Tibial artery (tissue), 4 donors: Measurements from ENCODE around the gene KRTAP3-2.

Experiments
- DNase-seq, 2 donors: peaks; one replicate each; pipeline ENCODE4 v3.0.0-alpha.2; 2019
- H3K27ac ChIP-seq, 2 donors: fragments of 200-600 bp; sonication (generic) in 1 of 2; 1 replicate in 1 of 2; 2 replicates in 1 of 2; pipeline ENCODE4 v1.5.1; 2018 to 2019; ENCODE audit warnings: mild to moderate bottlenecking in 1 of 2
- H3K27me3 ChIP-seq, 2 donors: fragments of 200-600 bp; sonication (generic) in 1 of 2; one replicate each; pipeline versions ENCODE4 v1.5.1 to v1.6.0; 2016 to 2019
- H3K36me3 ChIP-seq, 3 donors: fragments of 200-600 bp; sonication (generic) in 2 of 3; one replicate each; pipeline ENCODE4 v1.5.1; 2016 to 2019; ENCODE audit warnings: mild to moderate bottlenecking in 2 of 3
- H3K4me1 ChIP-seq, 4 donors: fragments of 200-600 bp; sonication (generic) in 2 of 4; 1 replicate in 3 of 4; 2 replicates in 1 of 4; pipeline ENCODE4 v1.5.1; 2016 to 2019
- H3K4me3 ChIP-seq, 2 donors: fragments of 200-600 bp; sonication (generic) in 1 of 2; 1 replicate in 1 of 2; 2 replicates in 1 of 2; pipeline ENCODE4 v1.5.1; 2018 to 2019; ENCODE audit warnings: mild to moderate bottlenecking in 2 of 2
- H3K9me3 ChIP-seq, 3 donors: fragments of 200-600 bp; sonication (generic) in 1 of 3; one replicate each; pipeline ENCODE4 v1.5.1; 2016 to 2019
- intact Hi-C: fragments of 100-400 bp; cut with DNase I; formaldehyde crosslinking; loops from one replicate; pipeline ENCODE4 v1.15.0; 2023; ENCODE audit warnings: low total_unique reads
- TF ChIP-seq, protein P1 (sequence below), 2 experiments: fragments of 200-600 bp in 1 of 2; fragments of 450-650 bp in 1 of 2; IDR thresholded peaks; one replicate each; pipeline ENCODE4 v1.5.1; 2017 to 2019; ENCODE audit warnings: antibody characterized with exemption in 2 of 2, mild to moderate bottlenecking in 1 of 2, moderate library complexity in 1 of 2

Gene KRTAP3-2

DNA sequence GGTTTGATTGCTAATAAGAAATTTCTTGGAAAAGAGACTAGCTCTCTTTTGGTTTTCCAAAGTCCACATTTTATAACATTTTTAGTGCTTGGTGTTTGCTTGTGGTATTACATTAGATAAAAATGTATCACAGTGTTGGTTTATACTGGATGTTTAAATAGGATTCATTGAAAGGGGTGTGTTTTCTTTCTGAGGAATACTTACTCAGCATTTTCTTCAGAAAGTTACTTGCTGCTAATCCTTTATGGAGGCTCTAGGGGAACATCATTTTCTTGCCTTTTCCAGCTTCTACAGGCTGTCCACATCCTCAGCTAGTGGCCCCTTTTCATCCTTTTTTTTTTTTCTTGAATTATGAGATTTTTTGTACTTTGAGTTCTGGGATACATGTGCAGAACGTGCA, 32.1 kb downstream of the KRTAP3-2 start:
- no peak for DNase-seq
- H3K4me1 ChIP-seq: no peaks in the 10 kb centered on the region
- no peaks in the 10 kb centered on the region for H3K36me3 ChIP-seq
- peaks cover 0 to 5% (median 0%) of the 10 kb centered on the region in 3 donors for H3K9me3 ChIP-seq
- no peak overlapping the region for H3K4me3 ChIP-seq
- H3K27me3 ChIP-seq: no peaks in the 10 kb centered on the region
- TF ChIP-seq, protein P1, sequence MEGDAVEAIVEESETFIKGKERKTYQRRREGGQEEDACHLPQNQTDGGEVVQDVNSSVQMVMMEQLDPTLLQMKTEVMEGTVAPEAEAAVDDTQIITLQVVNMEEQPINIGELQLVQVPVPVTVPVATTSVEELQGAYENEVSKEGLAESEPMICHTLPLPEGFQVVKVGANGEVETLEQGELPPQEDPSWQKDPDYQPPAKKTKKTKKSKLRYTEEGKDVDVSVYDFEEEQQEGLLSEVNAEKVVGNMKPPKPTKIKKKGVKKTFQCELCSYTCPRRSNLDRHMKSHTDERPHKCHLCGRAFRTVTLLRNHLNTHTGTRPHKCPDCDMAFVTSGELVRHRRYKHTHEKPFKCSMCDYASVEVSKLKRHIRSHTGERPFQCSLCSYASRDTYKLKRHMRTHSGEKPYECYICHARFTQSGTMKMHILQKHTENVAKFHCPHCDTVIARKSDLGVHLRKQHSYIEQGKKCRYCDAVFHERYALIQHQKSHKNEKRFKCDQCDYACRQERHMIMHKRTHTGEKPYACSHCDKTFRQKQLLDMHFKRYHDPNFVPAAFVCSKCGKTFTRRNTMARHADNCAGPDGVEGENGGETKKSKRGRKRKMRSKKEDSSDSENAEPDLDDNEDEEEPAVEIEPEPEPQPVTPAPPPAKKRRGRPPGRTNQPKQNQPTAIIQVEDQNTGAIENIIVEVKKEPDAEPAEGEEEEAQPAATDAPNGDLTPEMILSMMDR (IDR thresholded peaks at IDR 0.05): no peak
- no peak overlapping the region for H3K27ac ChIP-seq
- intact Hi-C loops: no loop called here

DNA sequence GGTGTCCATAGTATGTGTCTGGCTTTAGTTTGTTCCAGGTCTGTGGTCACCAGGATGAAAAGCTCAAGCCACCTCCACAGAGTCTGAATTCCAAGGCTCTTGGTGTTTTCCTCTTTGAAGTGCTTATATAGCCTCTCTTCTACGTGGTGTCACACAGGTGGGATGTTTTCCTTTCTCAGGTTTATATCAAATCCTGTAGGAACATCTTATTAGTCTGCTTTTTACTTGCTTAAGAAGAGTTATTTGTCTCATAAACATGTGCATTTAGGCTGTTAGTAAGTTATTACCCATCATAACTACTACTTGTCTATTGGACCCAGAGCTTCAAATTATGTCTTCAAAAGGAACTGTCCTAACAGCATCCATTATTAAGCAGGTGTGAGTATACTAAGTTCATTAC, 32.9 kb downstream of the KRTAP3-2 start, which contains the start of gene KRT39:
Gene KRT39, minus strand, starts transcription at position 101 of the 400 bp plus-strand sequence. Its CDS starts 92 bp downstream, at position 9.
- Histone ChIP-seq H3K27ac (no peak within 1 kb of the TSS), H3K36me3 (no peaks in the 10 kb centered on the region), H3K4me3 (no peak within 1 kb of the TSS), H3K27me3 (no peaks in the 10 kb centered on the region), H3K9me3 (peaks cover 0 to 5% (median 0%) of the 10 kb centered on the region in 3 donors), H3K4me1 (no peaks in the 10 kb centered on the region)
- TF ChIP-seq, protein P1 (IDR thresholded peaks at IDR 0.05): no peak
- DNase-seq: no peak
- intact Hi-C loops: no loop called here

DNA sequence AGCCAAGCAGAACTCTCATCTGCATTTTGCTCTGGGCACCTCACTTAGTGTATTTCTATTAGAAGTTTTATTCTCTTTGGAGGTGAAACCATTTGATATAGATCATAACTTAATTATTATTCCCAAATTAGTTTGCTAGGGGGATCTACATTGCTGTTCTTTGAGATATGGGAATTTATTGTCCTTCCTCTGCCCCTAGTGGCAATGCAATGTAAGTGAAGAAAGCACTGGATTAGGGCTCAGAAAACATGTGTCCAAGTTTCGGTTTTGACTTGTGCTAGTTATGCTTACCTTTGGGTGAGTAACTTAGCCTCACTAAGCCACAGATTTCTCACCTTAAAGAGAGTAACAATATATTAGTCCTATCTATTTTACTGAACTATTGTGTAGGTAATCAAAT, 35.9 kb downstream of the KRTAP3-2 start:
- Histone ChIP-seq H3K4me1 (no peaks in the 10 kb centered on the region), H3K4me3 (no peak overlapping the region), H3K27ac (no peak overlapping the region), H3K9me3 (peaks cover 0 to 5% (median 0%) of the 10 kb centered on the region in 3 donors), H3K36me3 (no peaks in the 10 kb centered on the region), H3K27me3 (peaks cover 0 to 2% of the 10 kb centered on the region in 2 donors)
- intact Hi-C loops: no loop called here
- TF ChIP-seq, protein P1 (IDR thresholded peaks at IDR 0.05): peak; percentile 31 to 44
- DNase-seq: no peak

- Histone ChIP-seq H3K4me1 (no peaks in the 10 kb centered on the region), H3K4me3 (no peak overlapping the region), H3K27me3 (peaks cover 0 to 2% of the 10 kb centered on the region in 2 donors), H3K27ac (no peak overlapping the region), H3K36me3 (no peaks in the 10 kb centered on the region), H3K9me3 (peaks cover 0 to 5% (median 0%) of the 10 kb centered on the region in 3 donors)
- intact Hi-C loops: no loop called here
- TF ChIP-seq, protein P1 (IDR thresholded peaks at IDR 0.05): no peak
- DNase-seq: no peak
Measured at GRCh38 chr17:40962059-40962561, 37.6 kb downstream of the KRTAP3-2 start.

DNA sequence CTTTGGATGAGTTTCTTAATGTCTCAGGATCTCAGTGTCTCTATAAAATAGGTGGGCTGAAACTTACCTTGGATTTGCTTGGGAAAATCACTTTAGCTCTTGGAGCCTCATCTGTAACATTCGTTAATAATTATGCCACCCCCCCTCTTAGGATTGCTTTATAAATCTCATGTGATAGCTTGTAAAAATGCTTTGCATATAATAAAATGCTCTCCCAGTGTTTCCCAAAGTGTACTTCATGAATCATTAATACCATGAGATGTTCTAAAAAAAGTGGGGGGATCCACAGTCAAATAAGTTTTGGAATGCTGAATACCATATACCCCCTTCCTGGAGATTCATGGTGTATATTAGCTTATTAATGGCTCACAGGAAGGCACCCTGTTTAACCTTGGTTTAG, 38.1 kb downstream of the KRTAP3-2 start:
- H3K4me3 ChIP-seq: no peak overlapping the region
- intact Hi-C loops: no loop called here
- H3K4me1 ChIP-seq: no peaks in the 10 kb centered on the region
- no peak for DNase-seq
- TF ChIP-seq, protein P1 (IDR thresholded peaks at IDR 0.05): no peak
- H3K9me3 ChIP-seq: peaks cover 0 to 5% (median 0%) of the 10 kb centered on the region in 3 donors
- no peaks in the 10 kb centered on the region for H3K36me3 ChIP-seq
- H3K27ac ChIP-seq: no peak overlapping the region
- peaks cover 0 to 2% of the 10 kb centered on the region in 2 donors for H3K27me3 ChIP-seq
